NCI-H2227 treated with DMSO at 0.1 percent for 48 hours (cell line): ENCODE measurements around the gene SNAPC3.

Source experiments
- DNase-seq: peaks from one replicate; lab custom pipeline; 2025; lab: John Stamatoyannopoulos, UW

SNAPC3 gene

GRCh38 chr9:15492485-15493150 lies 69.9 kb downstream of the SNAPC3 start:
- DNase-seq = no peak

- DNase-seq = no peak
Observed at GRCh38 chr9:15498246-15498995, 75.7 kb downstream of the SNAPC3 start.

- DNase-seq = no peak
Observed at GRCh38 chr9:15499139-15499538, 76.5 kb downstream of the SNAPC3 start.

- no peak for DNase-seq
Observed at GRCh38 chr9:15501179-15501578, 78.5 kb downstream of the SNAPC3 start.

GRCh38 chr9:15501803-15502202 lies 79.1 kb downstream of the SNAPC3 start:
- DNase-seq = no peak

- DNase-seq = no peak
Observed at GRCh38 chr9:15505921-15506320, 83.2 kb downstream of the SNAPC3 start.

- peak; percentile 29 for DNase-seq
Observed at GRCh38 chr9:15509931-15510788, 87.5 kb downstream of the SNAPC3 start.

- DNase-seq = peak; percentile 92
Observed at GRCh38 chr9:15510789-15511575, 88.3 kb downstream of the SNAPC3 start, which contains the start of gene PSIP1. Gene PSIP1, minus strand, starts transcription at chr9:15510970. Its CDS starts 782 bp downstream, at chr9:15510188.
